HG03575 (cell line): ENCODE results near the gene GPR55.

ENCODE experiments used
- ATAC-seq: cut with Tn5 transposase; IDR thresholded peaks from one replicate; pipeline ENCODE4 v1.9.1; 2021; ENCODE audit not compliant: unreplicated experiment, insufficient number of reproducible peaks, low FRiP score; ENCODE audit errors: extremely low read depth

The GPR55 gene

GRCh38 chr2:230865307-230865765 is 59.7 kb downstream of the GPR55 start:
- no peak for ATAC-seq

- no peak for ATAC-seq
Observed at GRCh38 chr2:230864605-230865306, 60.3 kb downstream of the GPR55 start, which contains the start of gene ITM2C. Gene ITM2C, plus strand, starts transcription at chr2:230864942. Its CDS starts 84 bp downstream, at chr2:230865026.

- ATAC-seq, result no peak
Observed at GRCh38 chr2:230864122-230864604, 60.9 kb downstream of the GPR55 start.

- no peak for ATAC-seq
Observed at GRCh38 chr2:230863442-230864121, 61.5 kb downstream of the GPR55 start.

- no peak for ATAC-seq
Observed at GRCh38 chr2:230863031-230863430, 62.0 kb downstream of the GPR55 start.

- ATAC-seq, result no peak
Observed at GRCh38 chr2:230862292-230862691, 62.8 kb downstream of the GPR55 start.

- ATAC-seq, result no peak
Observed at GRCh38 chr2:230861552-230862255, 63.3 kb downstream of the GPR55 start.
